T-helper 2 cell (primary cell): ENCODE results near the gene MAP1B.
"Not testable (repeated sequence)": the region's sequence is repeated elsewhere in the genome, so short reads cannot be mapped to it uniquely, and the experiment has no call there.

Experiments used
- DNase-seq, 5 experiments: peaks; one replicate each; pipeline versions ENCODE4 v3.0.0 to v3.0.0-alpha.2; 2012 to 2022

MAP1B gene

DNA sequence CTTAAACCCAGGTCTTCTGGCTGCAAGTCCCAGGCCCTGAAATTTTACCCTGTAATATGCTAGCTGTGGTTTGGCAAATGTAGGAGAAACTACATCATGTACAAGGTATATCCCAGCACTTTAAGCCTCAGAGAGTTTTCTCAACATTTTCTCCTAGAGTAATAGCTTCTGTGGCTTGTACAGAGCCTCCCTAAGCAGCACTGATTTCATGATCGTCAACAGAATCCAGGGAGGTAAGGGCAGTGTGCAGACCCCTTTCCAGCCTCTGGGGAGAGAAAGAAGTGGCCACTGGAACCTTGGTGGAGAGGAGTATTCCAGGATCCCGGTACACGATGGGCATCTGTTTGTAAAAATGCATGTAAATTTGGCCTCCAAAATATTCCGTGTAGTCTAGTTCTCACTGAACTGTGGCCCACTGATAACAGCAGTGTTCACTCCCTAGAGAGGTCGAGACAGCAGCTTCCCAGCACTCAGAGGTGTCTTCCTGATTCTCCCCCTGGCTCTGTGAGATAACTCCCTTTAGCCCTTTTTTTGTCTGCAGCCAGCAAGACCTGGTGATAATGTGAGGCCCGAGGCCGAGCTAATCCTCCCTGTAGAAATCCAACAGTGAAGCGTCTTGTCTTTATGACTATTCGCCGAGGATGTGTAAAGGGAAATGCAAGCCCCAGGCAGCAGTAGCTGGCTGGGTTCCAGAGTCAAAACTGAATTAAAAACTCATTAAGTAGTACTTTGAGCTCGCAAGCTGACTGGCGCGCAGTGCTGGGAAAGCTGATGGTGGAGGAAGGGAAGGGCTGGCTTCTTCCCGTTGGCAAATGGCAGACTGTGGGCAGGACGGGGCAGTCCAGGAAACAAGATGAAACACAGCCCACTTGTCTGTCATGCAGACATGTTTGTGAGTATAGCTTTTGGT lies 59.0 kb downstream of the MAP1B start:
- DNase-seq = no peak

DNA sequence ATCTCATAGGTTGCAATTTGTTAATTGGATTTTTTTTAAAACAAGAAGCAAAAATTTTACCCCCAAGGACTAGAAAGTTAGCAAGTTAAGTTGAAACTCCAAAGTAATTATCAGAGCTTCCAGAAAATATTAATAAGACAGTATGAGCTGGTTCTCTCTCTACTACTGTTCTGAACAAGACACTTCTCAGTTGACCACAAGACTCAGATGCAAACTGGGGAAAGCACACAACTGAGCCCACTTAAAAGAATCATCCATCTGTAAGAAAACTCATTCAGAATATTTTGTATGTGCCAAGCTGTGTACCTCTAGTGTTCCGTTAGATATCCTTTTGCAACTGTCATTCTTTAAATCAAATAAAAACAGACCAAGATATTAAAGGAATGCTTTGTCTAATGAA lies 60.0 kb downstream of the MAP1B start:
- no peak for DNase-seq

DNA sequence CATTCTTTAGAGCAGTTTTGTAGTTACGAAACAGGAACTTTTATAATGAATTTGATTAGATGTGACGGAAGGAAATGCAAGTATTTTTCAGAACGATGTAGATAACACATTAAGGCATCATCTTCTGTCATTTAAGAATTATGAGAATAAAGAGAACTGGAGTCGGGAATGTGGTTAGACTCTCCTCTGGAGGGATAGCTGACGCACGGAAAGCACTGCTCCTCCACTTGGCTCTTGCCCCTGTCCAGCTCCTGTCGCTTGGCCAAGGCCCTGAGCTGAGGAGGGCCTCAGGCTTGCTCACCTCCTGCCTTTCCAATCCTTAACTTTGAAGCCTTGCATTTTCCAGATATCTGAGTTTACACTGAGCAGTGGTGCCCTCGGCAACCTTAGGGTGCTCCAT lies 60.5 kb downstream of the MAP1B start:
- no peak for DNase-seq

GRCh38 chr5:72170101-72170500 lies 62.8 kb downstream of the MAP1B start:
- DNase-seq = no peak

DNA sequence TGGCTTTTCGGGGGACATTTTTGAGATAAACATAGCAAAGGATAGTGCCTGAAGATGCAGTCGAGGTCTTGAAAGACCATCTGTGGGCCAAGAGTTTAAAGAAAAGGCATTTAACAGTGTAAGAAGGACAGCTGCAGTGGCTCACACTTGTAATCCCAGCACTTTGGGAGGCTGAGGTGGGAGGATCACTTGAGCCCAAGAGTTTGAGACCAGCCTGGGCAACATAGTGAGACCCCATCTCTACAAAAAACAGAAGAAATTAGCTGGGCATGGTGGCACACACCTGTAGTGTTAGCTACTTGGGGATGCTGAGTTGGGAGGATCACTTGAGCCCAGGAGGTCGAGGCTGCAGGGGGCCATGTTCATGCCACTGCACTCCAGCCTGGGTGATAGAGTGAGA lies 63.9 kb downstream of the MAP1B start:
- DNase-seq = not testable (repeated sequence)

DNA sequence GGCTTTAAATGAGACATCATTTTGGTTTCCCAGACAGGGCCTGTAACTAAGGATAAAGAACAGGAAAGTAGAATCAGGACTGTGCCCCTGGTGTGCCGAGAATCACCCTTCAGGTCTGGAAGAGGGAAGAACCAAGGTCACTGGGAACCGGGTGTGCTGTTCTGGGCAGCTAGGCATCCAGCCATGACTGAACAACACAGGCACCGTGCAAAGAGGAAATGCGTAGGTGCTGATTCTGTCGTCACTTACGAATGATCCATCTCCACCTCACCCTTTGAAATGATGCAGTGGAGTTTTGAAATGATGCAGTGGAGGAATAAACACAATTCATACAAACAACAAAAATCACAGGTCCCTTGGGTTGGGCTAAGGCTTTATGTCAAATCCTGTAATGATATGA lies 64.4 kb downstream of the MAP1B start:
- DNase-seq = peak in 1 of 5 experiments; percentile 5

DNA sequence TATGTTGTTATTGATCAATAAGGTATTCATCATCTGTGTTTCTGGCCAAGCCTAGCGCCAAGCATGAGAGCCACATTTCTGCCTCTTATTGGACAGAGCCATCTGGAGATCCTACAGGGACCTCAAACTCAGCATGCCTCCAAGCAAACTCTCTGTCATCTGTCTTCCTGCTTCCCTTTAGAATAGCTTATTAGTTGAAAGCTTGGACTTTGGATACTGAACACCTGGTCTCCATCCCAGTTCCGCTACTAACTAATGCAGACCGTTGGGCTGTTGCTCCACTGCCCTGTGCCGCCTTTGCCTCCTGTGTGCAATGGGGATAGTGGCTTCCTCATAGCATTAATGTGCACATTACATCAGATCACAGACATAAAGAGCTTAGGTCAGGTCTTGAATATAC lies 65.5 kb downstream of the MAP1B start:
- no peak for DNase-seq

- no peak for DNase-seq
Observed at GRCh38 chr5:72177538-72177937, 70.3 kb downstream of the MAP1B start.

DNA sequence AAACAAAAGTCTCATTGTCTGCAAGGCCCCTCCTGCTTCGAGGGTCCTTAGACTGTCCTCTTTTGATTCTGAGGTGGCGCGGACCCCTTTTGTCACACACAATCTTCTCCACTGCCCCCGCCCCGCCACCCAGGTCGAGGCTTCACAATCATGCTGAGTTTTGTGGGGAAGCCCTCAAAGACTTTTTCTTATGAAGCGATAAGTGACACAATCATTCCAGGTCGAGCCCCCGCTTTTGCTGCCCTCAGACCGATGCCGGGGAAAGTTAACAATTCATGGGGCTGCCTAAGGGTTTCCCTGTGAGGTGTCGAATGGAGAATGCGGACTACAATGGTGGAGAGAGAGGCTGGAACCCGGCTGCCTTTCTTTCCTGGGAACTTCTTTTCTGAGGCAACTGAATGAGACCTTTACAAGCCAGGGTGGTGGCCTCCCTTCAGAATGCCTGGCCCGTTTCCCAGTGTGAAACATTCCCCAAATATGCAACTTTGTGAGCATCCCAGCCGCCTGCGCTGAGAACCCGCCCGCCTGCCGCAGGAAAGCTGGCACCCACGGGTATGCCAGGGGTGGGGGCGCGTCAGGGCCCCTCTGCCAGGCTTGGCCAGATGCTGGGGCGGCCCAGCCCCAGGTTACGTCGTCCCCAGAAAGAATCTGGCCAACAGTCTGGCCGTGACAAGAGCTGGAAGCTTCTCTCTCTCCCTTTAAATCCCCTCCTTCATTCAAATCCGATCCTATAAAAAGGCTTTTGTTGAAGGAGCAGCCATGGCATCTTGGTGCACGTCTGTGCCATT lies 71.9 kb downstream of the MAP1B start:
- DNase-seq = no peak

DNA sequence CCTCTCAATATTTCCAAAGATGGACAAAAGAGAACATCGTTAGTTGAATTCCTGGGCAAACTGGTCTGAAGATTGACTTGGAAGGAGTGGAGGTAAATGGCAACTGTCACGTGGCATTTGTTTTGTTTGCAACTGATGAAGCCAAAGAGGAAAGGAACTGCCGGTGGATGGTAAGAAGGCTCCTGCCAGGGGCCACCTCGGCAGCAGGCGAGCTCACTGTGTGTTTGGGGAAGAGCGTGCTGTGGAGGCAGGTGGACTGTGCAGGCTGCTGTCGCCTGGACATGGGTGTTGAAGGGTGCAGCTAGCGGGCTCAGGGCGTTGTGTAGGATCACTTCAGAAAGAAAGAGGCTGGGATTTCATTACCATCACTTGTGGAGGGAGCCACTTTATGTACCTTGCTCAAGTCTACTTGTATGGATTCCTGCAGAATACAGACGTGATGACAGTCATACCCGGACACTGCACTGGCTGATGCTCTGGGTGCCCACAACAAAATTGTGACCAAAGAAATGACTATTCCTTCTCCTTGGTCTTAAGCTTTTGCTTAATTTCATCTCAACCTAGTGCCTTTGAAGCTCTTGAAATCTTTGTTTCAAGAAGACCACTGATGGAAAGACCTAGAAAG lies 72.7 kb downstream of the MAP1B start:
- DNase-seq = no peak

GRCh38 chr5:72180925-72181324 lies 73.7 kb downstream of the MAP1B start:
- DNase-seq = no peak

- DNase-seq = no peak
Observed at GRCh38 chr5:72182686-72183085, 75.4 kb downstream of the MAP1B start.

GRCh38 chr5:72183101-72183520 lies 75.8 kb downstream of the MAP1B start:
- DNase-seq = no peak

DNA sequence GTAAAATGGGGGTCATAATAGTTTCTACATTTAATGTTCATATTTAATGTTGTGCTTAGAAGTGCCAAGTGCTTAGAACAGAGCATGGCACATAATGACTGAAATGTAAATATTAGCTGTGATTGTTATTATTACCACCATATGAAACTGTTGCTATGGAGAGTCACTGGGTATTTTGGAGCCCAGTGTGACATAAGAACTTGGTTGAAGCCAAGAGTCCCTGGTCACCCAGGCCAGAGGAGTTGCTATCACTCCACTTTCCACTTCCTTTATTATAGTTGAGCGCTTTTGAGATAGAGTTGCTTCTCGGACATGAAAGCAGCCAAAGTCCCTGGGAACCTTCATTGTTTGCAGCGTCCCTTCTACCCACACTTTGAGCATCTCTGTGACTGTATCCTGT lies 77.1 kb downstream of the MAP1B start:
- DNase-seq = no peak

DNA sequence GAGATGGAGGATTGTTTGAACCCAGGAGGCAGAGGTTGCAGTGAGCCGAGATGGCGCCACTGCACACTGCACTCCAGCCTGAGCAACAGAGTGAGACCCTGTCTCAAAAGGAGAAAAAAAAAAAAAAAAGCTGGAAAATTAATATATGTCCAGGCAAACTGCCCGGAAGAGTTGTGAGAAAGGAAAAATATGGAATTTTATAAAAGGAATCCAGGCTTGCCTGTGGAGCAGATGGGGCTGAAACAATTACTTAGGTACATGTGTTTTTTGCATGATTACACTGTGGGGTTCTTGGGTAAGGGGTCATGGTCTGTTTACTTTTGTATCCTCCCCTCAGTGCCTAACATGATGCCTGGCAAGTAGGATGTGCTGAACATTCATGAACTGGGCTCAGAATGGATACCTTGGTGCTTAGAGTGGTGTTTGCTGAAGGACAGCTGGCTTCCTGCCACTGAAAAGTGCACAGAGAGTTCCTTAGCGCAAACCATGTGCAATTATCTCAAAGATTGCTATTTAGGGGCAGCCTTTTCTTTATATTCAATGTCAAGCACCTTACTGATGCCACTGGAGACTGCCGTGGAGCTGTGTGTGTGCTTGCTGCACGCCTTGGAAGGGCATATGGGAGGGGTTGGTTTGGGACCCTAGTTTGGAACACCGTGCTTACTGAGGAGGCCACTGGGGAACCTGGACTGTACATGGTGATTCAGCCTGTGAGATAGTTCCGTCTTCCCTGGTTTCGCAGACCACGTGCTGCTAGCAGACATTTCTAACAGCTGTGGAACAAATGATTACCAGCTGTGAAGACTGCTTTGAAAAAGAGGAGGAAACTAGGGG lies 78.4 kb downstream of the MAP1B start:
- no peak for DNase-seq

DNA sequence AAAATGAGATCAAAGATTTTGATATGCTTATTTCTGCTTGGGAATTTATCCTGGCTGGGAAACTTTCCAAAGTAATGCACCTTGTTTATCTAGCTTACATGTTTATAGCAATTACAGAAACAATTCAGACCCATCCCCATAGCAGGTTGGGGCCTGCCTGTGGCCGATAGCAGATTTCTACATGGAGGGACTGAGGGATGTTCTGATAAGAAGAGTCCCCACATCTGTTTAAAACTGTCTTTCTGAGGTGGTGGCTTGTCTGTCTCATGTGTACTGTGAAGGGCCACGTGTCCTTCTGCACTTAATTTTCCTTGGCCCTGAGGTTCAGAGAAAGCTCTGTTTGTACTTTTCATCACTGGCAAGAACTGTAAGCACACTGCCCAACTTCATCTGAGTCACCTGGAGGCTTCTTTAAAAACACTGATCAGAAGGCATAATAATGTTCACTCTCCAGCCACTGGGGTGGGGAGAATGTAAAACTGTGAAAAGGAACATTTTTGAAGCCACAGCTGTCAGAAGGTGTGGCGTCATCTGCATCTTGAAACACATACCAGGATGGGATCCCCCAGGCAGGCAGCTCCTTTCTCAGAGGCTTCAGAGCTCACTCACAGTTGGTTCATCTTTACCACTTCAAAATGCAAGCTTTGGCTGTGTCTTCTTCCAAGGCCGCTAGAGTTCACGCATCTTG lies 80.3 kb downstream of the MAP1B start:
- no peak for DNase-seq

GRCh38 chr5:72188166-72188565 lies 80.9 kb downstream of the MAP1B start:
- DNase-seq = no peak

GRCh38 chr5:72189146-72189545 lies 81.9 kb downstream of the MAP1B start:
- DNase-seq = no peak

DNA sequence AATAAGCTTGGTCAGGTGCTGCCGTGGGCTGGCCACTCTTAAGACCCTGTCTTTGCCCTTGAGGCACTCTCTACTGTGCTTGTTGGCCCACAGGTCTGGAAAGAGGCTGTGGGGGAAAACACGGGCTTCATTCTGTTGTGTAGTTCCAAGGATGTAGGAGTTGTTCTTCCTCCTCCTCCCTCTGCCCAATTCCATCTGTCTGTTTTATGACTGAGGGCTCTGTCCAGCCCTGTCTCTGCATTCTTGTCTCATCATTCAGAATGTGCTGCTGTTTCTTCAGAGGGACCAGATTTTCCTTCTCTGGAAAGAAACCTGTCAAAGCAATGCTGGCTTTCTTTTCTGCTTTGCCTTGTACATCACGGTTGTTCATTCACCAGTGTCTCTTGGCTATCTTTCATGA lies 84.1 kb downstream of the MAP1B start:
- no peak for DNase-seq

GRCh38 chr5:72194846-72195245 lies 87.6 kb downstream of the MAP1B start:
- DNase-seq = peak in 2 of 5 experiments; percentile 61 to 83

GRCh38 chr5:72195581-72195980 lies 88.3 kb downstream of the MAP1B start:
- DNase-seq = no peak

DNA sequence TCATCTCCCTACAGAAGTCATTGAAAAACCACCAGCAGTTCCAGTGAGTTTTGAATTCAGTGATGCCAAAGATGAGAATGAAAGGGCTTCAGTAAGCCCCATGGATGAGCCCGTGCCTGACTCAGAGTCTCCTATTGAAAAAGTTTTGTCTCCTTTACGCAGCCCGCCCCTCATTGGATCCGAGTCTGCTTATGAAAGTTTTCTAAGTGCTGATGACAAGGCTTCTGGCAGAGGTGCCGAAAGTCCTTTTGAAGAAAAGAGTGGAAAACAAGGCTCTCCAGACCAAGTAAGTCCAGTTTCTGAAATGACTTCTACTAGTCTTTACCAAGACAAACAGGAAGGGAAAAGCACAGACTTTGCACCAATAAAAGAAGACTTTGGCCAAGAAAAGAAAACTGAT lies 90.1 kb downstream of the MAP1B start:
- no peak for DNase-seq
